Measurements from ENCODE around the gene MALRD1.

- TF ChIP-seq CTCF (IDR thresholded peaks at IDR 0.05) (no peak), POLR2A (IDR thresholded peaks at IDR 0.05) (no peak)
Observed at GRCh38 chr10:19713159-19713558, 664.6 kb downstream of the MALRD1 start.
